Muscle of leg (tissue), 11 donors: ENCODE measurements around the gene KCNJ5. TPM values are rescaled to one million over a fixed set of nuclear protein-coding genes. Genes with fewer than 3 reads are reported as not detected.
A peak's percentile ranks its signal among the peaks of the same experiment; 100 is the strongest.

Experiments used
- DNase-seq: peaks from one replicate; pipeline ENCODE4 v3.0.0; 2013
- H3K27ac ChIP-seq: one replicate; pipeline ENCODE4 v1.5.1; 2013; ENCODE audit warnings: mild to moderate bottlenecking, low read length, control low read depth
- H3K27me3 ChIP-seq: one replicate; pipeline ENCODE4 v1.6.1; 2013; ENCODE audit warnings: low read length; ENCODE audit not compliant: control insufficient read depth, insufficient read depth
- H3K36me3 ChIP-seq: one replicate; pipeline ENCODE4 v1.6.1; 2013; ENCODE audit warnings: low read length; ENCODE audit not compliant: control insufficient read depth, insufficient read depth
- H3K4me1 ChIP-seq: one replicate; pipeline ENCODE4 v1.6.1; 2013; ENCODE audit warnings: low read length; ENCODE audit not compliant: control insufficient read depth, insufficient read depth
- H3K4me3 ChIP-seq: one replicate; pipeline ENCODE4 v1.5.1; 2013; ENCODE audit warnings: low read length, control low read depth
- H3K9me3 ChIP-seq: replicated peaks from 2 replicates; pipeline ENCODE4 v1.6.1; 2013; ENCODE audit warnings: low read depth, low read length; ENCODE audit not compliant: control insufficient read depth
- whole genome bisulfite sequencing: methylation state at CpG from one replicate; pipeline ENCODE4 v1.1.5; 2013; ENCODE audit warnings: missing lambda C conversion rate; ENCODE audit not compliant: insufficient coverage; 5-methylcytosine and 5-hydroxymethylcytosine counted together
- polyA plus RNA-seq, 8 donors: library from polyadenylated mRNA; unstranded; fragments of 120-200 nt; gene quantifications; one replicate each; pipeline versions ENCODE4 v1.2.1 to v1.2.3, GENCODE V29; 2013; ENCODE audit warnings: inconsistent platforms in 1 of 8, low replicate concordance in 1 of 8; ENCODE audit not compliant: insufficient read length in 8 of 8, insufficient read depth in 1 of 8
- total RNA-seq: library from RNA; stranded (reverse); fragments of 120-200 nt; gene quantifications from one replicate; pipeline ENCODE4 v1.2.4, GENCODE V29; 2013

The KCNJ5 gene
- total and polyA plus RNA-seq, 9 donors, result 0.35 to 1.5 (median 0.57) TPM

DNA sequence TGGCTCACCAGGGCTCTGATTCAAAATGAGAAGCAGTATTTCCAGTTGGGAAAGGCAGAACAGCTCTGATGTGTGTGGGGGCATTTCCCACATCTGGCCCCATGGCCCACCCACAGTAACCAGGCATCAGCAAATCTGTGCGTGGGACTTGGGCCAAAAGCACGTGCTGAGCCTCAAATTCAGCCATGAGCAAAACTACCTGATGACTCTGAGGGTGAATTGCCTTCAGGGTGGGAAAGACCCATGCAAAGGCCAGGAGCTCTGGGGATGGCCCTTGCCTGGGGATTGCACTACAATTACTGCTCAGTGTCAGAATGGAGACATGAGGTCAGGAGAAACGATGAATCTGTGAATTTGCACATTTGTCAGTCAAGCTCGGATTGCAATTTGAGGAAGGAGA lies 30.6 kb downstream of the KCNJ5 start:
- Histone ChIP-seq H3K27me3 (peaks cover 2% of the 10 kb centered on the region), H3K36me3 (no peaks in the 10 kb centered on the region), H3K4me3 (no peak overlapping the region), H3K9me3 (no peaks in the 10 kb centered on the region), H3K27ac (no peak overlapping the region), H3K4me1 (peaks cover 25% of the 10 kb centered on the region)
- 85% methylated on average over 2 of the region's 4 CpGs for WGBS
- DNase-seq, result no peak

- Histone ChIP-seq H3K36me3 (no peaks in the 10 kb centered on the region), H3K27ac (no peak overlapping the region), H3K27me3 (peaks cover 4% of the 10 kb centered on the region), H3K9me3 (no peaks in the 10 kb centered on the region), H3K4me1 (peaks cover 30% of the 10 kb centered on the region), H3K4me3 (no peak overlapping the region)
- no peak for DNase-seq
- WGBS, result no CpG with 5 or more reads among the region's 7 CpGs
Observed at GRCh38 chr11:128924104-128924503, 32.9 kb downstream of the KCNJ5 start.

- H3K4me3 ChIP-seq, result no peak overlapping the region
- H3K27ac ChIP-seq, result no peak overlapping the region
- no peaks in the 10 kb centered on the region for H3K36me3 ChIP-seq
- no peaks in the 10 kb centered on the region for H3K9me3 ChIP-seq
- no peak for DNase-seq
- peaks cover 4% of the 10 kb centered on the region for H3K27me3 ChIP-seq
- WGBS, result 42% methylated on average over 13 of the region's 16 CpGs
- H3K4me1 ChIP-seq, result peaks cover 35% of the 10 kb centered on the region
Observed at GRCh38 chr11:128924510-128925249, 33.5 kb downstream of the KCNJ5 start.

DNA sequence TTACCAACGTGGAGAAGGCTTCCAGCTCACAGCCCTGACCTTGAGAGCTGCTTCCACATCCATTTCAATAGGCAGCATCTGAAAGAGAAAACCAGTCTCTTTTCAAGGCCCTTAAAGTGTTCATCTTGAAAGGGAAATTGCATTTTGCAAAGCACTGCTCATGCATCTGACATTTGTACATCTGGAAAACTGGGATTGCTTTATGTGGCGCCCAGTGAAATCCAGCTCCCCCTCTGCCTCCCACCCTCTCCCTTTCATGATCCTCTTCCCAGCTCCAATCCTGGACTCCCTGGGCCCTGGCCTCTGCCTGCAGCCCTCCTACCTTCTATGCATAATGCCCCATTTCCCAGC lies 34.1 kb downstream of the KCNJ5 start:
- Histone ChIP-seq H3K27me3 (peaks cover 4% of the 10 kb centered on the region), H3K9me3 (no peaks in the 10 kb centered on the region), H3K36me3 (no peaks in the 10 kb centered on the region), H3K4me3 (no peak overlapping the region), H3K27ac (no peak overlapping the region), H3K4me1 (peaks cover 41% of the 10 kb centered on the region)
- DNase-seq, result peak; percentile 44
- 31% methylated on average over 1 of the region's 2 CpGs for whole genome bisulfite sequencing

GRCh38 chr11:128926000-128926399 lies 34.8 kb downstream of the KCNJ5 start:
- Histone ChIP-seq H3K36me3 (no peaks in the 10 kb centered on the region), H3K4me1 (peaks cover 43% of the 10 kb centered on the region), H3K4me3 (no peak overlapping the region), H3K9me3 (no peaks in the 10 kb centered on the region), H3K27ac (no peak overlapping the region), H3K27me3 (peaks cover 4% of the 10 kb centered on the region)
- 67% methylated on average over 1 of the region's 3 CpGs for WGBS
- DNase-seq, result no peak

DNA sequence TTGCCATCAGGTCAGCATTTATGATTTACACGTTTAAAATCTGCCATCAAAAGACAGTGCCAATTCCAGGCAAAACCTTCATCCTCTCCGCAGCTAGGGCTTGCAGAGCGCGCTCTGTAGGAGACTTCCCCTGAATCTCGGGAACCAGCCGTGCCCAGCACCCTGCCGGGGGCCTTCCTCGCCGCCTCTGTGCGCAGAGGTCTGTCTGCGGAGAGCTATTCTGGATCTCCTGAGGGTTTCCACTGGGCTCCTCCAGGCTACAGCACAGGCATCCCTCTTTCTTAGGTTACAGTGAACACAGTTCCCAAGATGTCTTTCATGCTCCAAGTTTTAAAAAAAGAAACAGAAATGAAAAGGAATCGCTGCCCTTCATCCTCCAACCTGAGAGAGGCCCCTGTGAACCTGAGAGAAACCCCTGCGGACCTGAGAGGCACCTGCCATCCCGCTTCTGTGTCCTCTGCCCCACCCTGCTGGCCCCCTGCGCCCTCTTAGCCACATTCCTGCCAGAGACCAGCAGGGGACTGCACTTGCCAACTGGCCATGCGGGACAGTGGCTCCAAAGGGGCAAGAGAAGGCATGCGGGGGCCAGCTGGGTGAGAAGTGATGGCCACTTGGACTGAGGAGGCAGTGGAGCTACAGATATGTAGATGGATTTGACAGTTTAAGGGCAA lies 35.4 kb downstream of the KCNJ5 start:
- H3K9me3 ChIP-seq, result no peaks in the 10 kb centered on the region
- H3K36me3 ChIP-seq, result no peaks in the 10 kb centered on the region
- 78% methylated on average over 14 of the region's 17 CpGs for WGBS
- peaks cover 49% of the 10 kb centered on the region for H3K4me1 ChIP-seq
- DNase-seq, result no peak
- H3K27me3 ChIP-seq, result peaks cover 4% of the 10 kb centered on the region
- H3K27ac ChIP-seq, result no peak overlapping the region
- no peak overlapping the region for H3K4me3 ChIP-seq

DNA sequence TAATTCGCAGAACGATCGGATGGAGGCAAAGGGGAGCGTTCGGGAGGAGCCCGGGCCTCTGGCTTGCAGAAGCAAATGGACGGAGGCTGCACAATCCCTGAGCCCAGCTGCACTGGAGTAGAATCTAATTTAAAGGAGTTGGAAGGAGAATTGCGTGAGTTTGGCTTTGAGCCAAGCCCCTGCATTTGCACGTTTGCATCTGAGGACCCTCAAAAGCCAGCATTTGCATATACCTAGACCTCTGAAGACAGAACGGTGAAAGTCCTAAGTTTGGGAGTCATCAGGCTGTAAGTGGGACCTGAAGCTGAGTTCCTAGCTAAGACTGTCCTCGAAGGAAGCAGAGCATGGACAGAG lies 35.9 kb downstream of the KCNJ5 start:
- Histone ChIP-seq H3K4me3 (no peak overlapping the region), H3K27me3 (peaks cover 4% of the 10 kb centered on the region), H3K36me3 (no peaks in the 10 kb centered on the region), H3K4me1 (peaks cover 49% of the 10 kb centered on the region), H3K27ac (no peak overlapping the region), H3K9me3 (no peaks in the 10 kb centered on the region)
- 62% methylated on average over 8 of the region's 11 CpGs for WGBS
- DNase-seq, result no peak

DNA sequence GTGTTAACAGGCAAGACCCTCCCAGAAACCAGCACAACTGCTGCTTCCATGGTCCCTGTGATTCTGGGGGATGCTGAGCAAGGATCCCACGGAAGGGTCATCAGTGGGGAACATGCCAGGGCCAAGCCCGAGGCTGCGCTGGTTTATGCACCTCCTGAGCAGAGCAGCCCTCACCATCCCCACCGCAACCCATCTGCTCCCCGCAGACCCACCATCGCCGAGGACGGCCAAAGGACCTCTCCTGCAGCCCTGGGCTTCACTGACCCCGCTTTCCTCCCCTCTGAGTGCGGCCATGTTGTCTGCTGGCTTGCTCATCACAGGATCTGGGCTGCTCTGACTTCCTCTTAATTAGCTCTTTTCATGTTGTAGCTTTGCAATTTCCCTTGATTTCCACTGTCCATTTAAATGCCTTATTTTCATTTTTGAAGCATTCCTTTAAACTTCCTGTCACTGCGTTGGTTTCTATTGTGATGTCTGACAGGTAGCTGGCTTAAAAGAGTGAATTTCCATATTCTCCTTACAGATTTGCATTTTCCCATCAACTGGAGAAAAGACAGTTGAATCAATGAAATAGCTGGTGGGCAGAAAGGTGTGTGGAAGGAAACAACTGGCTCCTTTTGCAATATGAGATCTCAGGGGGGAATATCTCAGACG lies 36.7 kb downstream of the KCNJ5 start:
- no peak for DNase-seq
- H3K27ac ChIP-seq, result no peak overlapping the region
- WGBS, result 74% methylated on average over 10 of the region's 12 CpGs
- no peak overlapping the region for H3K4me3 ChIP-seq
- H3K36me3 ChIP-seq, result no peaks in the 10 kb centered on the region
- no peaks in the 10 kb centered on the region for H3K9me3 ChIP-seq
- H3K4me1 ChIP-seq, result peaks cover 57% of the 10 kb centered on the region
- H3K27me3 ChIP-seq, result peaks cover 4% of the 10 kb centered on the region

GRCh38 chr11:128928400-128928799 lies 37.2 kb downstream of the KCNJ5 start:
- Histone ChIP-seq H3K4me1 (peaks cover 61% of the 10 kb centered on the region), H3K27ac (no peak overlapping the region), H3K9me3 (no peaks in the 10 kb centered on the region), H3K4me3 (no peak overlapping the region), H3K27me3 (peaks cover 4% of the 10 kb centered on the region), H3K36me3 (no peaks in the 10 kb centered on the region)
- 48% methylated on average over 5 of the region's 5 CpGs for WGBS
- no peak for DNase-seq

- no peak for DNase-seq
- H3K36me3 ChIP-seq, result no peaks in the 10 kb centered on the region
- H3K4me1 ChIP-seq, result peaks cover 55% of the 10 kb centered on the region
- H3K27ac ChIP-seq, result peak overlapping the region; percentile 7
- 73% methylated on average over 5 of the region's 5 CpGs for WGBS
- no peaks in the 10 kb centered on the region for H3K9me3 ChIP-seq
- peaks cover 4% of the 10 kb centered on the region for H3K27me3 ChIP-seq
- H3K4me3 ChIP-seq, result no peak overlapping the region
Observed at GRCh38 chr11:128929468-128929867, 38.3 kb downstream of the KCNJ5 start.
